ENCODE data around the gene NDUFA3. TPM values are rescaled to one million over a fixed set of nuclear protein-coding genes. Genes with fewer than 3 reads are reported as not detected.
A peak's percentile ranks its signal among the peaks of the same experiment; 100 is the strongest.

The NDUFA3 gene
- total and polyA plus RNA-seq, 2 of the 13 experiments (the other 11 are each of a cell fraction or from before 2014, with no cell fraction given), result 31.6 to 75.4 TPM

- TF ChIP-seq XBP1 (CRISPR knock-in tag; IDR thresholded peaks at IDR 0.05) (no peak), TBX3 (IDR thresholded peaks at IDR 0.05; ENCODE audit: borderline replicate concordance) (0 out of 2 replicates have a peak, but pooled peaks have one; percentile 29), CEBPZ (IDR thresholded peaks at IDR 0.05; ENCODE audit: low read length) (peak; percentile 73), ATF6 (CRISPR knock-in tag; conservative IDR thresholded peaks at IDR 0.05) (no peak; the same call in 1 of the 2 replicates), MLXIP (CRISPR knock-in tag; IDR thresholded peaks at IDR 0.05; ENCODE audit: borderline replicate concordance) (no peak), ZFP90 (CRISPR knock-in tag; IDR thresholded peaks at IDR 0.05; ENCODE audit: borderline replicate concordance) (no peak), ZNF3 (CRISPR knock-in tag; IDR thresholded peaks at IDR 0.05) (no peak), MEIS1 (CRISPR knock-in tag; IDR thresholded peaks at IDR 0.05; ENCODE audit: borderline replicate concordance) (peak; percentile 71; the same call in 1 of the 2 replicates), PBX3 (CRISPR knock-in tag; IDR thresholded peaks at IDR 0.05; ENCODE audit: borderline replicate concordance) (peak; percentile 82; the same call in 1 of the 2 replicates), TGIF2 (CRISPR knock-in tag; IDR thresholded peaks at IDR 0.05) (0 out of 2 replicates have a peak, but pooled peaks have one; percentile 31), POLR2AphosphoS2 (IDR thresholded peaks at IDR 0.05; ENCODE audit: low read depth, low read length) (no peak), GMEB1 (CRISPR knock-in tag; IDR thresholded peaks at IDR 0.05; ENCODE audit: borderline replicate concordance) (peak; percentile 66; the same call in 1 of the 2 replicates), SPEN (CRISPR knock-in tag; IDR thresholded peaks at IDR 0.05; ENCODE audit: low read depth) (peak; percentile 35; the same call in 1 of the 2 replicates), CEBPG (CRISPR knock-in tag; IDR thresholded peaks at IDR 0.05) (no peak), ZBTB38 (CRISPR knock-in tag; IDR thresholded peaks at IDR 0.05) (0 out of 2 replicates have a peak, but pooled peaks have one; percentile 34), PRPF4 (IDR thresholded peaks at IDR 0.05; ENCODE audit: low read depth, low read length, poor library complexity, severe bottlenecking) (no peak), ZNF766 (CRISPR knock-in tag; IDR thresholded peaks at IDR 0.05; ENCODE audit: borderline replicate concordance) (no peak; the same call in 1 of the 2 replicates)
These were observed 34.4 kb downstream of the NDUFA3 start (continued) for GRCh38 chr19:54136864-54137698.
